ENCODE measurements around the gene KCNK3. TPM values are rescaled to one million over a fixed set of nuclear protein-coding genes. Genes with fewer than 3 reads are reported as not detected.

KCNK3 gene
- total RNA-seq, 1 experiment from 2014 or later: 0.09 TPM

DNA sequence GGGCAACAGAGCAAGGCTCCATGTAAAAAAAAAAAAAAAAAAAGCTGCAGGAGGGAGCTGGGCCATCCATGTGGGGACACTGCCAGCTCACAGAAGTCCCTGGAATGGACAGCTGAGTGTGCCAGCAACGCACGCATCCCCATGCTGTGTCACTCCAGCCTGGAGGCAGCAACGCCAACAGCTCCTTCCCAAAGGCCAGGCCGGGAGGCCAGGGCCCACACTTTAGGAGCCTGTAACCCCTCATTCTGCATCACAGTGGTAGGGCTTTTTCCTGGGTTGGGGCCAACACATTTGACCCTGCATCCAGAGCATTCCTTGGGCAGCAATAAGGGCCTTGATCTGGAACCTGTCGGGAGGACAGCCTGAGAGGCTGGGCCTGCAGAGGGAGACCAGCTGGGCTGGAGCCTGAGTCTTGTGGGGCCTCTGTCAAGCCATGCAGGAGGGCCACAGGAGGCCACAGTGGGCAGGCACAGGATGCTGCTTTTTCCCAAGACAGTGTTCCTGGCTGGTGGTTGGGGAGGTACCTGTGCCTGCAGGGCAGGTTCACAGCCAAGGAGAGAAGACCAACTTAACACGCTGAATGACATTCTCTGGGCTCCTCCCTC is 16.8 kb upstream of the KCNK3 start:
- Mint-ChIP-seq H3K9me3 (peaks cover 8 to 13% of the 10 kb centered on the region in 2 experiments; a peak in 3 of 5 replicates), H3K27ac (no peak overlapping the region), H3K27me3 (ENCODE audit: low read depth) (peaks cover 35% of the 10 kb centered on the region), H3K36me3 (ENCODE audit: insufficient read depth in 1 of 3, low read depth in 3 of 3) (peaks cover 0 to 7% (median 7%) of the 10 kb centered on the region in 3 experiments; a peak in 3 of 7 replicates), H3K4me1 (peaks cover 7 to 9% of the 10 kb centered on the region in 2 experiments), H3K4me3 (no peak overlapping the region)
- H4K8ac ChIP-seq (replicated peaks; ENCODE audit: insufficient read length, low read depth, low read length): no peak overlapping the region
- no peaks in the 10 kb centered on the region for H3K79me2 ChIP-seq (ENCODE audit: insufficient read depth, low read length)
- H2BK5ac ChIP-seq (ENCODE audit: insufficient read length, low read length): no peak overlapping the region
- H3K4me1 ChIP-seq (ENCODE audit: insufficient read depth, low read length): no peaks in the 10 kb centered on the region
- H2BK120ac ChIP-seq (ENCODE audit: low read depth, low read length, poor library complexity, severe bottlenecking): no peak overlapping the region
- no peak overlapping the region for H3K4me2 ChIP-seq (ENCODE audit: insufficient read depth, insufficient read length, low read length)
- H4K91ac ChIP-seq (ENCODE audit: insufficient read length, low read depth, low read length): no peak overlapping the region
- H3K9ac ChIP-seq (ENCODE audit: extremely low read depth, insufficient read length, low read length): no peak overlapping the region
- no peak overlapping the region for H2AFZ ChIP-seq (ENCODE audit: low read length)
- H2BK20ac ChIP-seq (ENCODE audit: low read depth, low read length, poor library complexity, severe bottlenecking): no peak overlapping the region
- no peak overlapping the region for H3T11ph ChIP-seq (ENCODE audit: low read length)
- H3K9me3 ChIP-seq (ENCODE audit: control insufficient read depth, low read depth, low read length): no peaks in the 10 kb centered on the region
- H3K14ac ChIP-seq (ENCODE audit: insufficient read depth, low read length): no peak overlapping the region
- H3K23me2 ChIP-seq (ENCODE audit: insufficient read length, low read depth, low read length, poor library complexity, severe bottlenecking): no peaks in the 10 kb centered on the region
- H3K27ac ChIP-seq (ENCODE audit: insufficient read length, low read depth, low read length): no peak overlapping the region
- H3K23ac ChIP-seq (ENCODE audit: insufficient read length, low read depth, low read length): no peak overlapping the region
- H4K5ac ChIP-seq (ENCODE audit: insufficient read length, low read depth, low read length): no peak overlapping the region
- no peaks in the 10 kb centered on the region for H4K20me1 ChIP-seq (ENCODE audit: control insufficient read depth, insufficient read depth, insufficient read length)
- H3K56ac ChIP-seq (ENCODE audit: insufficient read length, low read depth, low read length): no peak overlapping the region
- no peaks in the 10 kb centered on the region for H3K27me3 ChIP-seq (ENCODE audit: insufficient read depth, low read length)
- no peak overlapping the region for H2BK15ac ChIP-seq (ENCODE audit: low read depth, low read length)
- DNase-seq: no peak
- no peak overlapping the region for H3K4ac ChIP-seq (ENCODE audit: low read depth, low read length)
- H2BK12ac ChIP-seq (ENCODE audit: insufficient read length, low read depth, low read length): no peak overlapping the region
- H2AK5ac ChIP-seq (ENCODE audit: insufficient read length, low read length): no peak overlapping the region
- no peak overlapping the region for H3K18ac ChIP-seq (ENCODE audit: insufficient read length, low read depth, low read length)
- TF ChIP-seq, protein P1, sequence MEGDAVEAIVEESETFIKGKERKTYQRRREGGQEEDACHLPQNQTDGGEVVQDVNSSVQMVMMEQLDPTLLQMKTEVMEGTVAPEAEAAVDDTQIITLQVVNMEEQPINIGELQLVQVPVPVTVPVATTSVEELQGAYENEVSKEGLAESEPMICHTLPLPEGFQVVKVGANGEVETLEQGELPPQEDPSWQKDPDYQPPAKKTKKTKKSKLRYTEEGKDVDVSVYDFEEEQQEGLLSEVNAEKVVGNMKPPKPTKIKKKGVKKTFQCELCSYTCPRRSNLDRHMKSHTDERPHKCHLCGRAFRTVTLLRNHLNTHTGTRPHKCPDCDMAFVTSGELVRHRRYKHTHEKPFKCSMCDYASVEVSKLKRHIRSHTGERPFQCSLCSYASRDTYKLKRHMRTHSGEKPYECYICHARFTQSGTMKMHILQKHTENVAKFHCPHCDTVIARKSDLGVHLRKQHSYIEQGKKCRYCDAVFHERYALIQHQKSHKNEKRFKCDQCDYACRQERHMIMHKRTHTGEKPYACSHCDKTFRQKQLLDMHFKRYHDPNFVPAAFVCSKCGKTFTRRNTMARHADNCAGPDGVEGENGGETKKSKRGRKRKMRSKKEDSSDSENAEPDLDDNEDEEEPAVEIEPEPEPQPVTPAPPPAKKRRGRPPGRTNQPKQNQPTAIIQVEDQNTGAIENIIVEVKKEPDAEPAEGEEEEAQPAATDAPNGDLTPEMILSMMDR (conservative IDR thresholded peaks at IDR 0.05): no peak
- no peaks in the 10 kb centered on the region for H3K79me1 ChIP-seq (ENCODE audit: insufficient read depth, low read depth, low read length, poor library complexity, severe bottlenecking)
- WGBS (ENCODE audit: extremely low coverage, insufficient read length, low lambda C conversion rate): no CpG with 5 or more reads among the region's 6 CpGs

All from H9 (cell line).